ENCODE measurements around the gene HS6ST2.

HS6ST2 gene

GRCh38 chrX:132786217-132786616, 172.2 kb downstream of the HS6ST2 start:
- no peak for DNase-seq

- no peak for DNase-seq
Observed at GRCh38 chrX:132778917-132779316, 179.5 kb downstream of the HS6ST2 start.

- no peak for DNase-seq
Observed at GRCh38 chrX:132776486-132777210, 181.8 kb downstream of the HS6ST2 start.

- DNase-seq, result no peak
Observed at GRCh38 chrX:132775263-132775823, 183.1 kb downstream of the HS6ST2 start.

GRCh38 chrX:132774010-132774714, 184.3 kb downstream of the HS6ST2 start:
- no peak for DNase-seq

- no peak for DNase-seq
Observed at GRCh38 chrX:132769609-132770008, 188.8 kb downstream of the HS6ST2 start.

- no peak for DNase-seq
Observed at GRCh38 chrX:132766452-132766851, 192.0 kb downstream of the HS6ST2 start.

GRCh38 chrX:132763528-132763927, 194.9 kb downstream of the HS6ST2 start:
- no peak for DNase-seq

- no peak for DNase-seq
Observed at GRCh38 chrX:132758759-132759158, 199.7 kb downstream of the HS6ST2 start.

- no peak for DNase-seq
Observed at GRCh38 chrX:132757066-132757623, 201.3 kb downstream of the HS6ST2 start.

- no peak for DNase-seq
Observed at GRCh38 chrX:132756439-132756838, 202.0 kb downstream of the HS6ST2 start.

- no peak for DNase-seq
Observed at GRCh38 chrX:132751063-132751690, 207.3 kb downstream of the HS6ST2 start.

GRCh38 chrX:132750331-132751062, 207.9 kb downstream of the HS6ST2 start:
- DNase-seq, result no peak

GRCh38 chrX:132749406-132749805, 209.0 kb downstream of the HS6ST2 start:
- no peak for DNase-seq

- DNase-seq, result no peak
Observed at GRCh38 chrX:132748909-132749308, 209.5 kb downstream of the HS6ST2 start.

- DNase-seq, result no peak
Observed at GRCh38 chrX:132748268-132748667, 210.2 kb downstream of the HS6ST2 start.

- DNase-seq, result no peak
Observed at GRCh38 chrX:132745593-132745992, 212.8 kb downstream of the HS6ST2 start.

- DNase-seq, result no peak
Observed at GRCh38 chrX:132744470-132744869, 214.0 kb downstream of the HS6ST2 start.

- DNase-seq, result no peak
Observed at GRCh38 chrX:132743086-132743485, 215.3 kb downstream of the HS6ST2 start.

- DNase-seq, result no peak
Observed at GRCh38 chrX:132742246-132742645, 216.2 kb downstream of the HS6ST2 start.

- no peak for DNase-seq
Observed at GRCh38 chrX:132741689-132742088, 216.7 kb downstream of the HS6ST2 start.

GRCh38 chrX:132740316-132741123, 217.9 kb downstream of the HS6ST2 start:
- DNase-seq, result no peak
